Glutamatergic neuron (in vitro differentiated cells): ENCODE data around the gene AOAH. TPM values are rescaled to one million over a fixed set of nuclear protein-coding genes. Genes with fewer than 3 reads are reported as not detected.

Experiments used
- DNase-seq: peaks from one replicate; pipeline ENCODE4 v3.0.0; 2022
- H3K27ac Mint-ChIP-seq: one replicate; pipeline ENCODE4 v1.8.0; 2020; ENCODE audit warnings: mild to moderate bottlenecking, mixed read lengths, inconsistent platforms; ENCODE audit not compliant: unreplicated experiment
- H3K27me3 Mint-ChIP-seq: one replicate; pipeline ENCODE4 v1.8.0; 2020; ENCODE audit warnings: mild to moderate bottlenecking, moderate library complexity, mixed read lengths, inconsistent platforms; ENCODE audit not compliant: unreplicated experiment
- H3K36me3 Mint-ChIP-seq: one replicate; pipeline ENCODE4 v1.8.0; 2020; ENCODE audit warnings: mild to moderate bottlenecking, mixed read lengths, inconsistent platforms; ENCODE audit not compliant: unreplicated experiment
- H3K4me1 Mint-ChIP-seq: one replicate; pipeline ENCODE4 v1.8.0; 2020; ENCODE audit warnings: mild to moderate bottlenecking, low read depth, mixed read lengths, inconsistent platforms; ENCODE audit not compliant: unreplicated experiment
- H3K4me3 Mint-ChIP-seq: one replicate; pipeline ENCODE4 v1.8.0; 2020; ENCODE audit warnings: mild to moderate bottlenecking, mixed read lengths, inconsistent platforms; ENCODE audit not compliant: unreplicated experiment
- H3K9me3 Mint-ChIP-seq: one replicate; pipeline ENCODE4 v1.8.0; 2020; ENCODE audit warnings: mild to moderate bottlenecking, moderate library complexity, mixed read lengths, inconsistent platforms; ENCODE audit not compliant: unreplicated experiment
- total RNA-seq: library from RNA; stranded (reverse); fragmentation: NEBNext Ultra II Directional; extraction: Animal tissue kit (Norgen Biotek cat#: 25700); gene quantifications from one replicate; pipeline ENCODE4 v1.2.1, GENCODE V29; 2021; ENCODE audit not compliant: unreplicated experiment
- TF ChIP-seq, protein P1 (sequence below): fragments of 200-600 bp; sonication (generic); IDR thresholded peaks from one replicate; pipeline ENCODE4 v1.5.0; 2021; ENCODE audit not compliant: partially characterized antibody, unreplicated experiment

AOAH gene
- total RNA-seq, 1 donor from 2014 or later, result not detected

DNA sequence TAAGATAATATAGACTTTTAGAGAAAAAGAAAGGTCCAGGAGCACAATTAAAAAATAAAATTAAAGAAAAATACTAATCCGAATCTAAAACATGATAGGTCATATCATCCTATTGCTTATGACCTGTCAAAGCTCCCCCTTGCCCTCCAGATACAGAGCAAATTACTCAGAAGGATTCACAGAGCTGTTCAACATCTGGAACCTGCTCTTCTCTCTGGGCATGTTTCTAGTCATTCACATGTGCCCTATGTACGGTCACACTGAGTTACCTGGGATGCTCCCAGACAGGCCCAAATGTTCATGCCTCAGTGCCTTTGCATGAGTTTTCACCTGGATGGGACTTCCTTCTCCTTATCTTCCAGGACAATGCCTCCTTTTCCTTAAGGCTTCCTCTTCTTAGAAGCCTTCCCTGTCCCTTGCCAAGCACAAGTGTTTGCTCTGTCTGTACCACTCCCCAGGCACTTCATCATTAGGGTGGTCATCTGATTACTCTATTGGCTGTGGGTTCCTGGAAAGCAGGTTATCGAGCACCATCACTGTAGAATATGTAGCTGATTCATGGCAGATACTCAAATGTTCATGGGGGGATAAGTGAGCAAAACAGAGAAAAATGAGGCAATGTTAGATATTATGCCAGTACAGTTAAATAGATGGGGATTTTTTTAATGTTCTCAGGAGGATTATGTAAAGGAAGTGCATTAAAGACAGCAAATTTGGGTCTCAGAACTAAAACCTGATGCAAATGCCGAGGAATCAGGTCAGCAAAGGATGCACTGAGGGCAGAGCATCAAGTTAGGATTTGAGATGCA is 12.0 kb upstream of the AOAH start:
- no peaks in the 10 kb centered on the region for H3K4me1 Mint-ChIP-seq
- no peak overlapping the region for H3K27ac Mint-ChIP-seq
- no peaks in the 10 kb centered on the region for H3K9me3 Mint-ChIP-seq
- DNase-seq, result no peak
- peaks cover 3% of the 10 kb centered on the region for H3K27me3 Mint-ChIP-seq
- H3K36me3 Mint-ChIP-seq, result no peaks in the 10 kb centered on the region
- no peak overlapping the region for H3K4me3 Mint-ChIP-seq
- TF ChIP-seq, protein P1, sequence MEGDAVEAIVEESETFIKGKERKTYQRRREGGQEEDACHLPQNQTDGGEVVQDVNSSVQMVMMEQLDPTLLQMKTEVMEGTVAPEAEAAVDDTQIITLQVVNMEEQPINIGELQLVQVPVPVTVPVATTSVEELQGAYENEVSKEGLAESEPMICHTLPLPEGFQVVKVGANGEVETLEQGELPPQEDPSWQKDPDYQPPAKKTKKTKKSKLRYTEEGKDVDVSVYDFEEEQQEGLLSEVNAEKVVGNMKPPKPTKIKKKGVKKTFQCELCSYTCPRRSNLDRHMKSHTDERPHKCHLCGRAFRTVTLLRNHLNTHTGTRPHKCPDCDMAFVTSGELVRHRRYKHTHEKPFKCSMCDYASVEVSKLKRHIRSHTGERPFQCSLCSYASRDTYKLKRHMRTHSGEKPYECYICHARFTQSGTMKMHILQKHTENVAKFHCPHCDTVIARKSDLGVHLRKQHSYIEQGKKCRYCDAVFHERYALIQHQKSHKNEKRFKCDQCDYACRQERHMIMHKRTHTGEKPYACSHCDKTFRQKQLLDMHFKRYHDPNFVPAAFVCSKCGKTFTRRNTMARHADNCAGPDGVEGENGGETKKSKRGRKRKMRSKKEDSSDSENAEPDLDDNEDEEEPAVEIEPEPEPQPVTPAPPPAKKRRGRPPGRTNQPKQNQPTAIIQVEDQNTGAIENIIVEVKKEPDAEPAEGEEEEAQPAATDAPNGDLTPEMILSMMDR, result no peak

- Mint-ChIP-seq H3K4me1 (no peaks in the 10 kb centered on the region), H3K27ac (no peak overlapping the region), H3K4me3 (no peak overlapping the region), H3K27me3 (peaks cover 3% of the 10 kb centered on the region), H3K9me3 (no peaks in the 10 kb centered on the region), H3K36me3 (peaks cover 2% of the 10 kb centered on the region)
- no peak for DNase-seq
- TF ChIP-seq, protein P1, result no peak
These were observed 10.9 kb upstream of the AOAH start for GRCh38 chr7:36735172-36735571.

GRCh38 chr7:36734731-36735130 is 10.4 kb upstream of the AOAH start:
- Mint-ChIP-seq H3K9me3 (peaks cover 1% of the 10 kb centered on the region), H3K27ac (no peak overlapping the region), H3K4me3 (no peak overlapping the region), H3K4me1 (no peaks in the 10 kb centered on the region), H3K27me3 (peaks cover 3% of the 10 kb centered on the region), H3K36me3 (peaks cover 4% of the 10 kb centered on the region)
- DNase-seq, result no peak
- TF ChIP-seq, protein P1, result no peak

- no peak for DNase-seq
- Mint-ChIP-seq H3K4me3 (no peak overlapping the region), H3K4me1 (no peaks in the 10 kb centered on the region), H3K27me3 (peaks cover 4% of the 10 kb centered on the region), H3K27ac (no peak overlapping the region), H3K9me3 (peaks cover 8% of the 10 kb centered on the region), H3K36me3 (peaks cover 11% of the 10 kb centered on the region)
- TF ChIP-seq, protein P1, result no peak
These were observed 9.1 kb upstream of the AOAH start for GRCh38 chr7:36733411-36733810.

DNA sequence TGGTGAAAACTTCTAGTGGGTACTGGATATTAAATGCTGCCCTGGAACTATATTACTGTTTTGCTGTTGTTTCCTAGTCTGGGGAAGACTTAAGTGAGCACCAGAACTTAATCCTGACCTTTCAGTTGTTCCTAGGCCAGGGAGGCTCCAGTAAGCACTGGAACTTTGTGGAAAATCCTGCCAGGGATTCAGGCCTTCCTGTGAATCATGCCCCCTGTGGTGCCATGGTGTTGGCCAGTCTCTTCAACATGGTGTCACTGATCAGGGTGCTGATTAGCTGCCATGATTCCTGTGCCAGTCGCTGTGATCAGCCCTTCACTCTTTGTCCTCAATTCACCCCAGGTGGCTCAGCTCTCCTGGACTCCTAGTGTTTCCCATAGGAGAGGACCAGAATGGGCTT is 8.5 kb upstream of the AOAH start:
- peaks cover 4% of the 10 kb centered on the region for H3K27me3 Mint-ChIP-seq
- no peak for DNase-seq

More for the DNA sequence above, 8.5 kb upstream of the AOAH start:
- no peaks in the 10 kb centered on the region for H3K4me1 Mint-ChIP-seq
- H3K27ac Mint-ChIP-seq, result no peak overlapping the region
- TF ChIP-seq, protein P1, result no peak
- no peak overlapping the region for H3K4me3 Mint-ChIP-seq
- peaks cover 8% of the 10 kb centered on the region for H3K9me3 Mint-ChIP-seq
- H3K36me3 Mint-ChIP-seq, result peaks cover 11% of the 10 kb centered on the region
